Esophagus (tissue), 2 donors: ENCODE results near the gene COPG2. TPM values are rescaled to one million over a fixed set of nuclear protein-coding genes. Genes with fewer than 3 reads are reported as not detected.

Source experiments
- H3K27ac ChIP-seq, 2 donors: one replicate each; pipeline ENCODE4 v1.5.1; 2013; ENCODE audit warnings: low read depth in 2 of 2, mild to moderate bottlenecking in 2 of 2, inconsistent platforms in 1 of 2, low read length in 1 of 2, moderate library complexity in 1 of 2
- H3K27me3 ChIP-seq, 2 donors: one replicate each; pipeline ENCODE4 v1.6.1; 2013; ENCODE audit warnings: low read length in 2 of 2, control low read depth in 1 of 2, mild to moderate bottlenecking in 1 of 2; ENCODE audit not compliant: insufficient read depth in 2 of 2, control insufficient read depth in 1 of 2
- H3K36me3 ChIP-seq, 2 donors: one replicate each; pipeline ENCODE4 v1.6.1; 2013; ENCODE audit warnings: low read length in 1 of 2; ENCODE audit not compliant: control insufficient read depth in 2 of 2, insufficient read depth in 2 of 2
- H3K4me1 ChIP-seq, 2 donors: one replicate each; pipeline ENCODE4 v1.6.1; 2013; ENCODE audit warnings: low read length in 1 of 2; ENCODE audit not compliant: control insufficient read depth in 2 of 2, insufficient read depth in 2 of 2
- H3K4me3 ChIP-seq, 2 donors: one replicate each; pipeline ENCODE4 v1.5.1; 2013; ENCODE audit warnings: low read length in 2 of 2, mild to moderate bottlenecking in 2 of 2, low read depth in 1 of 2, moderate library complexity in 1 of 2
- H3K9me3 ChIP-seq, 2 donors: one replicate each; pipeline ENCODE4 v1.6.1; 2013; ENCODE audit warnings: mild to moderate bottlenecking in 2 of 2, low read depth in 1 of 2, low read length in 1 of 2, moderate library complexity in 1 of 2; ENCODE audit not compliant: control insufficient read depth in 2 of 2, insufficient read depth in 1 of 2
- WGBS, 2 donors: extraction: QIAGEN DNeasy Blood & Tissue Kit; methylation state at CpG; one replicate each; pipeline ENCODE4 v1.1.7; 2013; 5-methylcytosine and 5-hydroxymethylcytosine counted together
- polyA plus RNA-seq, 2 donors: library from polyadenylated mRNA; stranded (reverse); fragments of 200-250 nt; gene quantifications; one replicate each; pipeline ENCODE4 v1.2.3, GENCODE V29; 2013
- donor health status: healthy with polysubstance abuse.
- donor health status: Bipolar disorder and iron deficiency.

The COPG2 gene
- polyA plus RNA-seq, 2 donors, result 6.6 to 14.2 TPM

DNA sequence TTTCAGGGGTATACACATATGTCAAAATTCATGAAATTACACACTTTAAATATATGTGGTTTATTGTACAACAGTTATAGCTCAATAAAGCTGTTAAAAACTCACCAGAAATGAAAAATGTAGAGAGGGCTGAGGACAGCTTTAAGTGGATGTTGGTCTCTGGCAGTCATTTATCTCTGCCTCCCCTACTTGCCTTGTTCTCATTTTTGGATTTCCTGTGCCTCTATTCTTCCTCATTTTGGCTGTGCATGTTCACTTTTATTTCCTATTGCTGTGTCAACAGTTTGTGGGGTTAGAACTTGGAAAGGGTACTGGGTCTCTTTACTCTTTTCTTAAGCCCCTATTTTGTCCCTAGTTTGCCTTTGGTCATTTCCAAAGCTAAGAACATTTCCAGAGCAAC lies 195.3 kb downstream of the COPG2 start:
- no peaks in the 10 kb centered on the region for H3K9me3 ChIP-seq
- no peaks in the 10 kb centered on the region for H3K27me3 ChIP-seq
- no peak overlapping the region for H3K4me3 ChIP-seq
- H3K36me3 ChIP-seq, result no peaks in the 10 kb centered on the region
- no peaks in the 10 kb centered on the region for H3K4me1 ChIP-seq
- no peak overlapping the region for H3K27ac ChIP-seq

DNA sequence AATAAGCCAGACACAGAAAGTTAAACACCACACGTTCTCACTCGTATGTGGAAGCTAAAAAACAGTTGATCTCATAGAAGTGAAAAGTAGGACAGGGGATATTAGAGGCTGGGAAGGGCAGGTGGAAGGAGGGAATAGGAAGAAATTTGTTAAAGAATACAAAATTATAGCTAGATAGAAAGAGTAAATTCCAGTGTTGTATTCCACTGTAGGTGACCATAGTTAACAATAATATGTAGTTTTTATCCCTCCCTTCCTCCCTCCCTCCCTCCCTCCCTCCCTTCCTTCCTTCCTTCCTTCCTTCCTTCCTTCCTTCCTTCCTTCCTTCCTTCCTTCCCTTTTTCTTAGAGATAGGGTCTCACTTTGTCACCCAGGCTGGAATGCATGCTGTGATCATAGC lies 196.6 kb downstream of the COPG2 start:
- no peak overlapping the region for H3K27ac ChIP-seq
- H3K4me3 ChIP-seq, result no peak overlapping the region
- WGBS, 2 donors, result 85 to 86% methylated on average over 2 of the region's 2 CpGs
- no peaks in the 10 kb centered on the region for H3K27me3 ChIP-seq
- no peaks in the 10 kb centered on the region for H3K36me3 ChIP-seq
- no peaks in the 10 kb centered on the region for H3K4me1 ChIP-seq
- no peaks in the 10 kb centered on the region for H3K9me3 ChIP-seq

DNA sequence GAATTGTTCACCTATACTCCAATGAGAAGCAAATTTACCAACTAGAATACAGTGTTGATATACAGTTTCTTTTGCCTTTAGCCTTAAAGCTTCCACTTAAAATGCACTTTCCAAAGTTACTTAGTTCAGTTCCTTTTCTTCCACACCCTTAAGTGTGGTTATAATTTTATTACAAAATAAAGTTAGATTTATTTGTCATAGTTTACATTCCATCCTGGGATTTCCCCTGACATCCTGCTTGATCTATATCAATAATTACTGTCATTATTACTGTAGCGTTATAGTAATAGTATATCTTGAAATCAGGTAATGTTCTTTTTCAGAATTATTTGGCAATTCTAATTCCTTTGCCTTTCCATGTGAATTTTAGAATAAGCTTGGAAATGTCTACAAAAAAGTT lies 199.9 kb downstream of the COPG2 start:
- 82 to 98% methylated on average over 1 of the region's 1 CpG for WGBS, 2 donors
- Histone ChIP-seq H3K36me3 (no peaks in the 10 kb centered on the region), H3K27ac (no peak overlapping the region), H3K27me3 (no peaks in the 10 kb centered on the region), H3K9me3 (no peaks in the 10 kb centered on the region), H3K4me1 (no peaks in the 10 kb centered on the region), H3K4me3 (no peak overlapping the region)

DNA sequence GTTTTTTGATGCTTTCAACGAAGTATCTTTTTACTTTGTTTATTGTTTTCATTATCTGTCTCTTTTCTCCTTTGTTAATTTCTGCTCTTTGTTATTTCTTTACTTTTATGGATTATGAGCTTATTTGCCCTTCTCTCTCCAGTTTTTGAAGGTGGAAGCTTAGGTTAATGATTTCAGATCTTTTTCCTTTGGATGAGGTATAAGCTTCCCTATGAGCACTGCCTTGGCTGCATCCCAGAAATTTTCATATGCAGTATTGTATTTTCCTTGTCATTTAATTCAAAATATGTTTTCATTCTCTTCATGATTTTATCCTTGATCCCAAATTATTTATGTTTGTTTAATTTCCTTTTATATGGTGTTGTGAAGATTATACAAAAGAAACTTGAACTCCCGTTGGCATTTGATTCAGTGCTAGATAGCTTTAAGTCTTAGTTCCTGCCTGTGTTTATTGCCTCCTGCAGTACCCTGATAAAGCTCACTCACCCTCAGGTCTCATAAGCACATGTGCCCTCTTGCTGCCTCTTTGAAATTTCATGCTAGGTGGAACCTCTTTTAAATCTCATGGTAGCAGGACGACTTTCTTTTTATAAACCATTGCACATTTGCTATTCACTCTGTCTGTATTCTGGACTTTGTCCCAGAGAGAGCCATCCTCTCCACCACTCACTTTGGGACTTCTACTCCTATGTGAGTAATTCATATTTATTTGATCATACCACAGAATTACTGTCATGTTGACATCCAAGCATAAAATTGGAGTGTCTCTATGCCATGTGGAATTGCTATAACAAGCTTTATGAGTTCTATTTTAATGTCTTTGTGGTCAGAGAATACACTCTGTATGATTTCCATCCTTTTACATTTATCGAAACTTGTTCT lies 204.8 kb downstream of the COPG2 start:
- 58 to 64% methylated on average over 4 of the region's 4 CpGs for WGBS, 2 donors
- no peak overlapping the region for H3K4me3 ChIP-seq
- H3K4me1 ChIP-seq, result no peaks in the 10 kb centered on the region
- H3K36me3 ChIP-seq, result no peaks in the 10 kb centered on the region
- no peaks in the 10 kb centered on the region for H3K9me3 ChIP-seq
- no peak overlapping the region for H3K27ac ChIP-seq
- no peaks in the 10 kb centered on the region for H3K27me3 ChIP-seq

- 68% methylated on average over 2 of the region's 2 CpGs for WGBS, 2 donors
- Histone ChIP-seq H3K9me3 (no peaks in the 10 kb centered on the region), H3K27me3 (no peaks in the 10 kb centered on the region), H3K4me1 (no peaks in the 10 kb centered on the region), H3K4me3 (no peak overlapping the region), H3K36me3 (no peaks in the 10 kb centered on the region), H3K27ac (no peak overlapping the region)
Observed at GRCh38 chr7:130461272-130461671, 207.3 kb downstream of the COPG2 start.

GRCh38 chr7:130458257-130458656 lies 210.3 kb downstream of the COPG2 start:
- WGBS, 2 donors, result 73 to 81% methylated on average over 2 of the region's 2 CpGs
- no peak overlapping the region for H3K4me3 ChIP-seq
- H3K27me3 ChIP-seq, result no peaks in the 10 kb centered on the region
- no peak overlapping the region for H3K27ac ChIP-seq
- no peaks in the 10 kb centered on the region for H3K36me3 ChIP-seq
- no peaks in the 10 kb centered on the region for H3K4me1 ChIP-seq
- no peaks in the 10 kb centered on the region for H3K9me3 ChIP-seq

Other genes with a start within 250 kb of the COPG2 start
- 1 to 10 TPM; 2.3 to 2.5 TPM for gene CEP41, start 227.7 kb downstream of the COPG2 start, polyA plus RNA-seq
- gene MEST, start 176.7 kb downstream of the COPG2 start, polyA plus RNA-seq, result 1 to 10 TPM; 4.8 to 8.6 TPM
- not detected for gene TSGA13, start 17.8 kb upstream of the COPG2 start, polyA plus RNA-seq
- not detected for gene KLF14, start 65.5 kb upstream of the COPG2 start, polyA plus RNA-seq